ENCODE data around the gene KCND2. TPM values are rescaled to one million over a fixed set of nuclear protein-coding genes. Genes with fewer than 3 reads are reported as not detected.

The KCND2 gene
- total and polyA plus RNA-seq, 7 experiments from 2014 or later: not detected

DNA sequence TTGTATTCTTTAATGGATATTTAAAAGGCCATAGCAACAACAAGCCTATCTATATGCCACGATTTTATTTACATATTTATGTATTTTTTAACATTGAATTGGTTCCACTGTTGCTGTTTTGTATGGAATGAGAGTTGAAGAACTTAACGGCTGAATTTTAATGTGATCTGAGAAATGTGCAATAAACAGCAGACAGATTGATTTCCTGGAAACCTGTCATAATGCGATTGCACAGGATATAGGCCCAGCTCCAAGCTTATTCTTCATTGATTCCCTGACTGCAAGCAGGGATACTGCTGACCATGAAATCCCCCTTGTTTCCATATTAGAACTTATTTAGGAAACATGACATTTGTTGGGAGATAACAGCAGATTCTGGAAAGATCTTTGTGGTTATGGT is 195.6 kb downstream of the KCND2 start:
- intact Hi-C loops (cut with micrococcal nuclease): no loop called here

DNA sequence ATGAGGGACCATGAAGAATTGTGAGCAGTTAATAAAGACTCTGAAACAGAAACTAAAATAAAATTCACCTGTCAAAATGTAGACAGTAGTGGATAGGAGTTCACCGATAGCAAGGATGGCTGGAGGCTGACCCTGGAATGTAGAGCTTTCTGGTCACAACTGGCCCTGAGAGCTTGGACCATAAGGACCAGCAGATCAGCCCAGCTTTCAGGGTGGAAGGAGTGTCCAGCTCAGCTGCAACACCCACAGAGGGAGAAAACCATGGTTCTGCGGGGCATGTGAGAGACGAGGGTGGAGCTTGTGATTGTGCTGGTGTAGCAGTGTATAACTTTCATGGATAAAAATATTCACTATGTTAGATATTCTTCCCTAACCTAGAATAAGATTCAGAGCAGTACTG is 199.9 kb downstream of the KCND2 start:
- peaks cover 0 to 16% (median 2%) of the 10 kb centered on the region in 11 donors for H3K9me3 Mint-ChIP-seq
- H3K27me3 Mint-ChIP-seq: no peaks in the 10 kb centered on the region
- H3K4me1 Mint-ChIP-seq: no peaks in the 10 kb centered on the region
- H3K36me3 Mint-ChIP-seq: no peaks in the 10 kb centered on the region
- H3K4me3 ChIP-seq (ENCODE audit: low read length): no peak overlapping the region
- H3K9me3 ChIP-seq (ENCODE audit: control insufficient read depth in 2 of 3, low read length in 3 of 3): no peaks in the 10 kb centered on the region
- H3K4me1 ChIP-seq (ENCODE audit: control insufficient read depth in 2 of 2, insufficient read depth in 2 of 2, low read length in 2 of 2): no peaks in the 10 kb centered on the region
- no peak overlapping the region for H3K4me3 Mint-ChIP-seq
- ChIA-PET POLR2A (no interaction called here), CTCF (no interaction called here)
- no peaks in the 10 kb centered on the region for H3K27me3 ChIP-seq (ENCODE audit: control insufficient read depth in 2 of 2, insufficient read depth in 2 of 2, low read length in 2 of 2)
- no peak overlapping the region for H3K27ac ChIP-seq (ENCODE audit: low read depth, low read length)
- no peak for DNase-seq
- no peak for ATAC-seq
- intact Hi-C loops (cut with micrococcal nuclease): no loop called here
- no peaks in the 10 kb centered on the region for H3K36me3 ChIP-seq (ENCODE audit: control insufficient read depth in 2 of 3, insufficient read depth in 3 of 3, low read length in 3 of 3)
- no peak overlapping the region for H3K27ac Mint-ChIP-seq

More for the DNA sequence above, 195.6 kb downstream of the KCND2 start:
- ChIA-PET POLR2A (no interaction called here), CTCF (no interaction called here)
- H3K4me3 Mint-ChIP-seq: no peak overlapping the region
- H3K36me3 ChIP-seq (ENCODE audit: control insufficient read depth in 2 of 3, insufficient read depth in 3 of 3, low read length in 3 of 3): no peaks in the 10 kb centered on the region
- DNase-seq: no peak
- no peak overlapping the region for H3K27ac ChIP-seq (ENCODE audit: low read depth, low read length)
- H3K9me3 Mint-ChIP-seq: peaks cover 0 to 20% (median 2%) of the 10 kb centered on the region in 11 donors
- no peaks in the 10 kb centered on the region for H3K9me3 ChIP-seq (ENCODE audit: control insufficient read depth in 2 of 3, low read length in 3 of 3)
- no peak overlapping the region for H3K27ac Mint-ChIP-seq
- H3K27me3 ChIP-seq (ENCODE audit: control insufficient read depth in 2 of 2, insufficient read depth in 2 of 2, low read length in 2 of 2): no peaks in the 10 kb centered on the region
- H3K4me1 ChIP-seq (ENCODE audit: control insufficient read depth in 2 of 2, insufficient read depth in 2 of 2, low read length in 2 of 2): no peaks in the 10 kb centered on the region
- ATAC-seq: no peak
- no peaks in the 10 kb centered on the region for H3K36me3 Mint-ChIP-seq
- H3K4me1 Mint-ChIP-seq: no peaks in the 10 kb centered on the region
- H3K27me3 Mint-ChIP-seq: no peaks in the 10 kb centered on the region
- no peak overlapping the region for H3K4me3 ChIP-seq (ENCODE audit: low read length)

DNA sequence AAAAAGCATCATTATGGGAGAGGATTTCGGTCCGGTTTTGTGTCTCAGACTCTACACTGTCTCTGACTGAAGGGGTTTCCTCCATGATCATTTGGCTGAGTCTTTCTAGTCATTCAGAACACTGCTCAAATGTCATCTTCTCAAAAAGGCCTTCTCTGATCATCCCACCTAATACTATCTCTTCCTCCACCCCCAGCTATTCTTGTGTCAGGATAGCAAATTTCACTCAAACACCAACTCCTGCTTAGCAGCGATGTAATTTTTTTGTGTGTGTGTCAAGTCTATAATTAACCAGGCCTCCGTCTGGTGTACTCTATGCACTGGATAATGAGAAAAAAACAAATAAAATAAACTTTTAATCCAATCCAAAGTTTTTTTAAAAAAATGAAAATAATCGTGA is 200.4 kb downstream of the KCND2 start:
- no peaks in the 10 kb centered on the region for H3K36me3 ChIP-seq (ENCODE audit: control insufficient read depth in 2 of 3, insufficient read depth in 3 of 3, low read length in 3 of 3)
- ChIA-PET POLR2A (no interaction called here), CTCF (no interaction called here)
- no peak overlapping the region for H3K4me3 ChIP-seq (ENCODE audit: low read length)
- DNase-seq: no peak
- ATAC-seq: no peak
- H3K27ac Mint-ChIP-seq: no peak overlapping the region
- H3K27me3 ChIP-seq (ENCODE audit: control insufficient read depth in 2 of 2, insufficient read depth in 2 of 2, low read length in 2 of 2): no peaks in the 10 kb centered on the region
- H3K4me1 ChIP-seq (ENCODE audit: control insufficient read depth in 2 of 2, insufficient read depth in 2 of 2, low read length in 2 of 2): no peaks in the 10 kb centered on the region
- no peaks in the 10 kb centered on the region for H3K27me3 Mint-ChIP-seq
- intact Hi-C loops (cut with micrococcal nuclease): no loop called here
- peaks cover 0 to 16% (median 2%) of the 10 kb centered on the region in 11 donors for H3K9me3 Mint-ChIP-seq
- H3K4me1 Mint-ChIP-seq: no peaks in the 10 kb centered on the region
- H3K27ac ChIP-seq (ENCODE audit: low read depth, low read length): no peak overlapping the region
- H3K4me3 Mint-ChIP-seq: no peak overlapping the region
- no peaks in the 10 kb centered on the region for H3K36me3 Mint-ChIP-seq
- no peaks in the 10 kb centered on the region for H3K9me3 ChIP-seq (ENCODE audit: control insufficient read depth in 2 of 3, low read length in 3 of 3)

DNA sequence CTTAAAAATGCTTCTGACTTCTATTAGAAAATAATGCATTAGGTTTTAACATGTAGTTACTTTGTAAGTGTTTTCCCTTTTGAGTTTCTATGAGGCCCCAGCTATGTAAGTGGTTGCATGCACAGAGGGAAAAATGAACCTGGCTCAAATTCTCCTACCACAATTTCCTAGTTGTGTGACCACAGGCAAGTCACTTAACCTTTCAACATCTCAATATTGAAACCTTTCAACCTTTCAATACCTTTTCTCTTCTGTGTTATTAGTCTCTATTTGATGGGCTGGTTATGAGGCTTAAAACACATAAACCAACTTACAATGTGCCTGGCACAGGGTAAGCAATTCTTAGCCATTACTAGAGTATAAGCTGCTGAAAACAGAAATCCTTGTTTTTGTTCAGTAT is 203.0 kb downstream of the KCND2 start:
- Mint-ChIP-seq H3K4me1 (no peaks in the 10 kb centered on the region), H3K36me3 (no peaks in the 10 kb centered on the region), H3K9me3 (peaks cover 0 to 18% (median 2%) of the 10 kb centered on the region in 11 donors), H3K4me3 (no peak overlapping the region), H3K27me3 (no peaks in the 10 kb centered on the region), H3K27ac (no peak overlapping the region)
- Histone ChIP-seq H3K9me3 (ENCODE audit: control insufficient read depth in 2 of 3, low read length in 3 of 3) (no peaks in the 10 kb centered on the region), H3K4me3 (ENCODE audit: low read length) (no peak overlapping the region), H3K27ac (ENCODE audit: low read depth, low read length) (no peak overlapping the region), H3K36me3 (ENCODE audit: control insufficient read depth in 2 of 3, insufficient read depth in 3 of 3, low read length in 3 of 3) (no peaks in the 10 kb centered on the region), H3K4me1 (ENCODE audit: control insufficient read depth in 2 of 2, insufficient read depth in 2 of 2, low read length in 2 of 2) (no peaks in the 10 kb centered on the region), H3K27me3 (ENCODE audit: control insufficient read depth in 2 of 2, insufficient read depth in 2 of 2, low read length in 2 of 2) (no peaks in the 10 kb centered on the region)
- intact Hi-C loops (cut with micrococcal nuclease): no loop called here
- ChIA-PET CTCF (no interaction called here), POLR2A (no interaction called here)
- no peak for ATAC-seq
- DNase-seq: no peak

DNA sequence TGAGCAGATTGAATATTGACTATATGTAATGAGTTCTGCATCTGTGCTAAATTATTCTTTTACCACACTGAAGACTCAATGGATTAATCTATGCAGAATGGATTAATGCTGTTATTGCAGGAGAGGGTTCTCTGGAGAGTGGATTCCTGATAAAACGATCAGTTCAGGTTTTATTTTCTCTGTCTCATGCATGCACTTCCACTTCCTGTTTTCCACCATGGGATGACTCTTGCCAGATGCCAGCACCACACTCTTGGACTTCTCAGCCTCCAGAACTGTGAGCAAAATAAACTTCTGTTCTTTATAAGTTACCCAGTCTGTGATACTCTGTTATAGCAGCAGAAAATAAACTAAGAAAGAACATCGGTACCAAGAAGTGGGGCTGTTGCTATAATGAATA is 207.5 kb downstream of the KCND2 start:
- H3K9me3 ChIP-seq (ENCODE audit: control insufficient read depth in 2 of 3, low read length in 3 of 3): no peaks in the 10 kb centered on the region
- intact Hi-C loops (cut with micrococcal nuclease): no loop called here
- H3K27ac ChIP-seq (ENCODE audit: low read depth, low read length): no peak overlapping the region
- peaks cover 0 to 16% (median 0%) of the 10 kb centered on the region in 11 donors for H3K9me3 Mint-ChIP-seq
- CTCF ChIA-PET: no interaction called here
- no peak overlapping the region for H3K27ac Mint-ChIP-seq
- POLR2A ChIA-PET: no interaction called here
- no peak overlapping the region for H3K4me3 Mint-ChIP-seq
- DNase-seq (no peak), ATAC-seq (no peak)
- H3K27me3 Mint-ChIP-seq: no peaks in the 10 kb centered on the region
- no peak overlapping the region for H3K4me3 ChIP-seq (ENCODE audit: low read length)
- no peaks in the 10 kb centered on the region for H3K36me3 Mint-ChIP-seq
- H3K27me3 ChIP-seq (ENCODE audit: control insufficient read depth in 2 of 2, insufficient read depth in 2 of 2, low read length in 2 of 2): no peaks in the 10 kb centered on the region
- H3K4me1 ChIP-seq (ENCODE audit: control insufficient read depth in 2 of 2, insufficient read depth in 2 of 2, low read length in 2 of 2): no peaks in the 10 kb centered on the region
- no peaks in the 10 kb centered on the region for H3K4me1 Mint-ChIP-seq
- H3K36me3 ChIP-seq (ENCODE audit: control insufficient read depth in 2 of 3, insufficient read depth in 3 of 3, low read length in 3 of 3): no peaks in the 10 kb centered on the region

DNA sequence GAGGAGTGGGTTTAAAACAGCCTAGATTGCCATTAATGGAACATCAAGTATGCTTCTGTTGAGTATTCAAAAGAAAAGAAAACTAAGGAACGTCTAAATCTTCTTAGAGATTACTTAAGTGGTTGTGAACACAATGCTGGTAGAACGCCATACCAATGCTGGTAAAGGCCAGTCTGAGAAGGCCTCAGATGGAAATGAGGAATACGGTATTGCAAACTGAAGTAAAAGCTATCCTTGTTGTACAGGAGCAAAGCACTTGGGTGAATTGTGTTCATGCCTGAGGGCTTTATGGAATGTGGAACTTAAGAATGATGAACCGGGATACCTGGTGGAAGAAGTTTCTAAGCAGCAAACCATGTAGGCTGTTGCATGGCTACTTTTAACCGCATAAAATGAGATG is 208.0 kb downstream of the KCND2 start:
- H3K4me1 ChIP-seq (ENCODE audit: control insufficient read depth in 2 of 2, insufficient read depth in 2 of 2, low read length in 2 of 2): no peaks in the 10 kb centered on the region
- H3K36me3 ChIP-seq (ENCODE audit: control insufficient read depth in 2 of 3, insufficient read depth in 3 of 3, low read length in 3 of 3): no peaks in the 10 kb centered on the region
- ATAC-seq: no peak
- no peak overlapping the region for H3K4me3 Mint-ChIP-seq
- no peaks in the 10 kb centered on the region for H3K4me1 Mint-ChIP-seq
- no peaks in the 10 kb centered on the region for H3K9me3 ChIP-seq (ENCODE audit: control insufficient read depth in 2 of 3, low read length in 3 of 3)
- DNase-seq: no peak
- H3K27me3 ChIP-seq (ENCODE audit: control insufficient read depth in 2 of 2, insufficient read depth in 2 of 2, low read length in 2 of 2): no peaks in the 10 kb centered on the region
- intact Hi-C loops (cut with micrococcal nuclease): no loop called here
- peaks cover 0 to 16% (median 0%) of the 10 kb centered on the region in 11 donors for H3K9me3 Mint-ChIP-seq
- H3K27me3 Mint-ChIP-seq: no peaks in the 10 kb centered on the region
- ChIA-PET CTCF (no interaction called here), POLR2A (no interaction called here)
- H3K36me3 Mint-ChIP-seq: no peaks in the 10 kb centered on the region
- H3K27ac Mint-ChIP-seq: no peak overlapping the region
- H3K4me3 ChIP-seq (ENCODE audit: low read length): no peak overlapping the region
- H3K27ac ChIP-seq (ENCODE audit: low read depth, low read length): no peak overlapping the region

DNA sequence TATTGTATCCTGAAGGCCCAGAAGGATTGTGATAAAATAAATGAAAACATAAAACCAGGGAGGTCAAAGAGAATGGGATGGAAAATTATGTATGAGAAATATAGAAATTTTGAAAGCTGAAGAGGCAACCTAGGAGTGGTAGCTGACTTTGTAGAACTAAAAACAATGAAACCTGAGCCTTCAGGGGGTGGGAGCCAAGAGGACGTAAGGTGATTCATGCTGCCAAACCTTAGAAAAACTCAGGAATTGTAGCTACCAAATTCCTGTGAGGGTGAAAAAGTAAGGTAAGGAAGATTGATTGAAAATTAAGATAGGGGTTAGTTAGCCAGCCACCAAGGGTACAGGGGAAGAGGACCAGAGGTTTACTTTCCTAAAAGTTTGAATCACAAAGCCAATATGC is 213.2 kb downstream of the KCND2 start:
- no peak overlapping the region for H3K4me3 ChIP-seq (ENCODE audit: low read length)
- H3K36me3 ChIP-seq (ENCODE audit: control insufficient read depth in 2 of 3, insufficient read depth in 3 of 3, low read length in 3 of 3): no peaks in the 10 kb centered on the region
- H3K27ac ChIP-seq (ENCODE audit: low read depth, low read length): no peak overlapping the region
- DNase-seq: no peak
- Mint-ChIP-seq H3K4me3 (no peak overlapping the region), H3K36me3 (no peaks in the 10 kb centered on the region), H3K9me3 (peaks cover 0 to 9% (median 0%) of the 10 kb centered on the region in 11 donors), H3K4me1 (no peaks in the 10 kb centered on the region), H3K27me3 (no peaks in the 10 kb centered on the region), H3K27ac (no peak overlapping the region)
- no peak for ATAC-seq
- intact Hi-C loops (cut with micrococcal nuclease): no loop called here
- H3K27me3 ChIP-seq (ENCODE audit: control insufficient read depth in 2 of 2, insufficient read depth in 2 of 2, low read length in 2 of 2): no peaks in the 10 kb centered on the region
- no peaks in the 10 kb centered on the region for H3K9me3 ChIP-seq (ENCODE audit: control insufficient read depth in 2 of 3, low read length in 3 of 3)
- H3K4me1 ChIP-seq (ENCODE audit: control insufficient read depth in 2 of 2, insufficient read depth in 2 of 2, low read length in 2 of 2): no peaks in the 10 kb centered on the region
- POLR2A ChIA-PET: no interaction called here
- CTCF ChIA-PET: no interaction called here

All from naive thymus-derived CD4-positive, alpha-beta T cell (primary cell).